Endothelial cell of umbilical vein (primary cell): Measurements from ENCODE around the gene EIF2D. TPM values are rescaled to one million over a fixed set of nuclear protein-coding genes. Genes with fewer than 3 reads are reported as not detected.

Experiments
- BruUV-seq: library from RNA; stranded (reverse); fragments of 400-500 nt; replicated peaks from 2 replicates; lab custom pipeline; 2021; lab: Mats Ljungman, UMichigan
- CTCF ChIA-PET: fragments of 300-600, 350-600 bp; sonication (Branson Sonifier 250); formaldehyde crosslinking; loops from one replicate; lab custom pipeline; 2021; ENCODE audit warnings: antibody characterized with exemption, inconsistent platforms; lab: Charles Lee
- POLR2A ChIA-PET: fragments of 300-600, 350-600 bp; sonication (Branson Sonifier 250); formaldehyde crosslinking; loops from one replicate; lab custom pipeline; 2021; ENCODE audit warnings: antibody characterized with exemption, inconsistent platforms; lab: Charles Lee
- DNase-seq: peaks from one replicate; pipeline ENCODE4 v3.0.0-alpha.2; 2011; ENCODE audit warnings: low read depth, low spot score
- FAIRE-seq: peaks from 2 replicates; lab custom pipeline; 2011; peaks lifted over from hg19 to GRCh38; lab: Jason Lieb, UNC
- H2AFZ ChIP-seq: 2 replicates; pipeline ENCODE4 v1.6.0; 2012; ENCODE audit warnings: low read depth, low read length, control low read depth, inconsistent platforms
- H3K27ac ChIP-seq: 2 replicates; pipeline ENCODE4 v1.5.1; 2011; ENCODE audit warnings: low read depth, mild to moderate bottlenecking, control low read depth, low read length, moderate library complexity; ENCODE audit not compliant: insufficient read depth
- H3K27me3 ChIP-seq, 2 experiments: 2 replicates each; pipeline versions ENCODE4 v1.6.0 to v1.6.1; 2011; ENCODE audit warnings: low read length in 2 of 2, mixed read lengths in 1 of 2; ENCODE audit not compliant: control insufficient read depth in 2 of 2, insufficient read depth in 2 of 2
- H3K36me3 ChIP-seq, 2 experiments: 2 replicates in 1 of 2; 3 replicates in 1 of 2; pipeline ENCODE4 v1.5.1; 2011; ENCODE audit warnings: low read length in 2 of 2, mild to moderate bottlenecking in 1 of 2, moderate library complexity in 1 of 2; ENCODE audit not compliant: control insufficient read depth in 2 of 2, insufficient read depth in 2 of 2; ENCODE audit errors: extremely low read depth in 1 of 2
- H3K4me1 ChIP-seq: 3 replicates; pipeline ENCODE4 v1.5.1; 2011; ENCODE audit warnings: mild to moderate bottlenecking, low read length; ENCODE audit not compliant: control insufficient read depth, insufficient read depth; ENCODE audit errors: extremely low read depth
- H3K4me2 ChIP-seq: 2 replicates; pipeline ENCODE4 v1.6.1; 2011; ENCODE audit warnings: low read length, control low read depth, mixed read lengths; ENCODE audit not compliant: insufficient read depth
- H3K4me3 ChIP-seq, 3 experiments: fragments of 200-600 bp in 1 of 3; sonication (generic), shearing (Covaris generic) in 1 of 3; replicated peaks in 1 of 3; 2 replicates each; pipeline ENCODE4 v1.5.1; 2011 to 2016; ENCODE audit warnings: control low read depth in 3 of 3, low read length in 3 of 3, mild to moderate bottlenecking in 2 of 3, inconsistent platforms in 1 of 3, low read depth in 1 of 3, moderate library complexity in 1 of 3; ENCODE audit not compliant: insufficient read depth in 1 of 3
- H3K79me2 ChIP-seq: 2 replicates; pipeline ENCODE4 v1.6.0; 2012; ENCODE audit warnings: low read length, inconsistent platforms; ENCODE audit not compliant: control insufficient read depth, insufficient read depth
- H3K9ac ChIP-seq: replicated peaks from 2 replicates; pipeline ENCODE3; 2011; ENCODE audit warnings: low read length, control low read depth; ENCODE audit not compliant: insufficient read depth; ENCODE audit errors: extremely low read depth
- H3K9me1 ChIP-seq: replicated peaks from 3 replicates; pipeline ENCODE4 v1.6.0; 2011; ENCODE audit warnings: mild to moderate bottlenecking, low read length; ENCODE audit not compliant: control insufficient read depth, insufficient read depth; ENCODE audit errors: extremely low read depth
- H3K9me3 ChIP-seq: replicated peaks from 2 replicates; pipeline ENCODE4 v1.5.1; 2012; ENCODE audit warnings: low read length, inconsistent platforms; ENCODE audit not compliant: control insufficient read depth, insufficient read depth
- H4K20me1 ChIP-seq: replicated peaks from 2 replicates; pipeline ENCODE3; 2011; ENCODE audit warnings: mild to moderate bottlenecking, low read length; ENCODE audit not compliant: control insufficient read depth, insufficient read depth; ENCODE audit errors: extremely low read depth
- CTCF ChIP-seq, 2 donors: IDR thresholded peaks; 1 replicate in 1 of 2; 2 replicates in 1 of 2; pipeline ENCODE4 v1.5.1; 2011; ENCODE audit warnings: low read length in 2 of 2, mild to moderate bottlenecking in 2 of 2, moderate library complexity in 2 of 2, control low read depth in 1 of 2, inconsistent platforms in 1 of 2, low read depth in 1 of 2; ENCODE audit not compliant: insufficient read depth in 1 of 2; ENCODE audit errors: extremely low read depth in 1 of 2
- POLR2A ChIP-seq: IDR thresholded peaks from 2 replicates; pipeline ENCODE4 v1.6.1; 2012; ENCODE audit warnings: low read depth, mild to moderate bottlenecking, control low read depth, low read length
- dilution Hi-C: fragments of 300-500 bp; cut with MboI; formaldehyde crosslinking; loops from one replicate; pipeline ENCODE4 v1.15.0; 2019; ENCODE audit warnings: low sequenced_read_pairs; ENCODE audit not compliant: extremely low pct_ligation_motif_present
- intact Hi-C: fragments of 100-400 bp; cut with micrococcal nuclease; formaldehyde crosslinking; loops from one replicate; pipeline ENCODE4 v1.10.0; 2022
- polyA plus RNA-seq, 4 experiments: library from polyadenylated mRNA; depleted of rRNA in 3 of 4; stranded (reverse) in 3 of 4; unstranded in 1 of 4; fragments of >200 nt; gene quantifications; 2 replicates each; pipeline versions ENCODE4 v1.2.1 to v1.2.3, GENCODE V29; 2011 to 2012; ENCODE audit warnings: missing spikeins in 1 of 4
- total RNA-seq: library from RNA; stranded (reverse); gene quantifications from 2 replicates; pipeline ENCODE4 v1.2.3, GENCODE V29; 2021
- TF ChIP-seq, protein P1 (sequence below): IDR thresholded peaks from 2 replicates; pipeline ENCODE4 v1.6.1; 2011; ENCODE audit not compliant: insufficient read depth, insufficient read length

EIF2D gene
- total and polyA plus RNA-seq, 2 donors (not counting 3 experiments of a cell fraction or from before 2014, with no cell fraction given) = 48.0 to 54.1 TPM

DNA sequence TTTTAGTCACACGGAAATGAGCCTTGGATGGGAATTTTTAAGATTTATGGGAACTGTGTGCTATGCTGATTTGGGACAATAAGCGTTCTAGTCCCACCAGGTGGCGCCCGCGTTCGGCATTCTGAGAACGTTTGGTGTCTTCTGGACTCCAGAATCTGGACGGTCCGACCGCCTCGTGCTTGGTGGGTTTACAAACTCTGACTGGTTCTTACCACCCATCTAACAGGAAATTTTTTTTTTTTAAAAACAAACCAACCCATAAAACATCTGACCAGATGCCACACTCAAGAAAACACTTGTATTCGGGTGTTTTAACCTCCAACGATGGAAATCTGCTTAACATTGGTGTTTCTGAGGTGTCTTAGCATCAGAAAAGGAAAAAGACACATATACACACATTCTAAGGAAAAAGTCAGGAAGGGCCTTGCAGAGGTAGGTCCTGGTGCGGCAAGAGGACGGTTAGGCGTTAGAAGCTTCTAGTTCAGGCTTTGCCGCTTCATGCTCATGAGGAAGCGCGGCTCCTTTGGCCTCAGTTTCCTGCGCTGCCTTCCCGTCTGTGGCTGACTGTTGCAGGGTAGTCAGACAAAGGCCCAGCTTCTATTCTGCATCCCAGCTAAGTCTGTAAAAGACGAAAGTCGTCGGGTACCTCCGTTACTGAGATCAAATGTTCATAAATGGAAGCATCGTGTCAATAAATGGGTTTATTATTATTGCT, 22.3 kb upstream of the EIF2D start:
- TSS peak; percentile 95 for BruUV-seq
- CTCF ChIA-PET = interaction anchor here (0.7 to 14.5 kb wide), 17 partner anchors 12 to 865 kb away, joined by 3 to 663 read pairs (median 5); partner anchors contain the start of gene EIF2D
- H3K4me3 ChIP-seq = peak overlapping the region in 2 of 3 experiments; percentile 72 to 80
- H3K27ac ChIP-seq = peak overlapping the region; percentile 59
- H3K4me1 ChIP-seq = peaks cover 13% of the 10 kb centered on the region
- peaks cover 5% of the 10 kb centered on the region for H3K79me2 ChIP-seq
- intact Hi-C loops (loop anchor here (1.0 to 5.0 kb wide), 7 partner anchors 24 to 278 kb away; no protein-coding TSS in a partner anchor), dilution Hi-C loops (no loop called here)
- H3K4me2 ChIP-seq = peak overlapping the region; percentile 81
- POLR2A ChIA-PET = interaction anchor here (1.0 to 1.4 kb wide), 3 partner anchors 22 to 41 kb away, joined by 3 to 11 read pairs (median 5); partner anchors contain the start of gene EIF2D
- TF ChIP-seq POLR2A (no peak), CTCF (IDR thresholded peaks at IDR 0.05; ENCODE audit: extremely low read depth in 1 of 2, insufficient read depth in 1 of 2, low read depth in 1 of 2, low read length in 2 of 2) (peak; percentile 82 to 83)
- TF ChIP-seq, protein P1, sequence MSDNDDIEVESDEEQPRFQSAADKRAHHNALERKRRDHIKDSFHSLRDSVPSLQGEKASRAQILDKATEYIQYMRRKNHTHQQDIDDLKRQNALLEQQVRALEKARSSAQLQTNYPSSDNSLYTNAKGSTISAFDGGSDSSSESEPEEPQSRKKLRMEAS = no peak
- H4K20me1 ChIP-seq = no peaks in the 10 kb centered on the region
- peak overlapping the region; percentile 95 for H2AFZ ChIP-seq
- H3K9ac ChIP-seq = peak overlapping the region; percentile 61
- no peaks in the 10 kb centered on the region for H3K9me3 ChIP-seq
- no peaks in the 10 kb centered on the region for H3K9me1 ChIP-seq
- DNase-seq = peak; percentile 87
- H3K36me3 ChIP-seq = no peaks in the 10 kb centered on the region
- H3K27me3 ChIP-seq = peaks cover 2 to 4% of the 10 kb centered on the region in 2 experiments
- peak; percentile 98 for FAIRE-seq
